ENCODE measurements around the gene MCCC2.

- TF ChIP-seq CTCF (conservative IDR thresholded peaks at IDR 0.05; ENCODE audit: low read length) (no peak), EZH2phosphoT487 (IDR thresholded peaks at IDR 0.05; ENCODE audit: borderline replicate concordance, low read depth, low read length) (no peak)
Measured at GRCh38 chr5:71680510-71680909, 93.4 kb downstream of the MCCC2 start.
